CD4-positive, alpha-beta T cell (primary cell): ENCODE results near the gene PCBP4. TPM values are rescaled to one million over a fixed set of nuclear protein-coding genes. Genes with fewer than 3 reads are reported as not detected.

ENCODE experiments used
- ATAC-seq: fragments of 200-7000 bp; cut with Tn5 transposase; one replicate; pipeline ENCODE4 v1.10.0; 2022; ENCODE audit warnings: mild to moderate bottlenecking; ENCODE audit not compliant: poor library complexity
- CTCF ChIA-PET: fragments of 350-600 bp; sonication (Branson Sonifier 250); formaldehyde crosslinking; loops from one replicate; lab custom pipeline; 2021; ENCODE audit warnings: antibody characterized with exemption, inconsistent platforms; lab: Charles Lee
- POLR2A ChIA-PET: fragments of 350-600 bp; sonication (Branson Sonifier 250); formaldehyde crosslinking; loops from one replicate; lab custom pipeline; 2021; ENCODE audit warnings: antibody characterized with exemption, inconsistent platforms; lab: Charles Lee
- DNase-seq, 14 experiments: peaks; one replicate each; pipeline ENCODE4 v3.0.0-alpha.2; 2013 to 2020; ENCODE audit warnings: mixed read lengths in 2 of 14
- H3K27ac ChIP-seq, 2 donors: one replicate each; pipeline versions ENCODE4 v1.5.1 to v1.7.0; 2013; ENCODE audit warnings: low read length in 2 of 2, low read depth in 1 of 2, mild to moderate bottlenecking in 1 of 2
- H3K27me3 ChIP-seq, 2 experiments: 1 replicate in 1 of 2; 2 replicates in 1 of 2; pipeline versions ENCODE4 v1.6.1 to v1.7.0; 2013; ENCODE audit warnings: low read length in 2 of 2, control low read depth in 1 of 2, mild to moderate bottlenecking in 1 of 2, moderate library complexity in 1 of 2; ENCODE audit not compliant: insufficient read depth in 2 of 2, control insufficient read depth in 1 of 2
- H3K36me3 ChIP-seq: one replicate; pipeline ENCODE4 v1.6.1; 2013; ENCODE audit warnings: low read length, control low read depth; ENCODE audit not compliant: insufficient read depth
- H3K4me1 ChIP-seq: one replicate; pipeline ENCODE4 v1.6.1; 2013; ENCODE audit warnings: low read length, control low read depth; ENCODE audit not compliant: insufficient read depth
- H3K4me3 ChIP-seq: one replicate; pipeline ENCODE4 v1.5.1; 2013; ENCODE audit warnings: mild to moderate bottlenecking, low read length, moderate library complexity
- H3K9me3 ChIP-seq, 2 experiments: 1 replicate in 1 of 2; 2 replicates in 1 of 2; pipeline versions ENCODE4 v1.6.1 to v1.7.0; 2013; ENCODE audit warnings: low read length in 2 of 2, mild to moderate bottlenecking in 2 of 2, control low read depth in 1 of 2, moderate library complexity in 1 of 2; ENCODE audit not compliant: control insufficient read depth in 1 of 2, insufficient read depth in 1 of 2
- H3K27ac Mint-ChIP-seq: one replicate; pipeline ENCODE4 v1.8.0; 2020; ENCODE audit warnings: mixed read lengths
- H3K27me3 Mint-ChIP-seq: one replicate; pipeline ENCODE4 v1.8.0; 2021; ENCODE audit warnings: mixed read lengths
- H3K36me3 Mint-ChIP-seq: one replicate; pipeline ENCODE4 v1.8.0; 2021; ENCODE audit warnings: low read depth, mixed read lengths
- H3K4me1 Mint-ChIP-seq: one replicate; pipeline ENCODE4 v1.8.0; 2021; ENCODE audit warnings: low read depth, mixed read lengths
- H3K4me3 Mint-ChIP-seq: one replicate; pipeline ENCODE4 v1.8.0; 2020; ENCODE audit warnings: mild to moderate bottlenecking, mixed read lengths
- H3K9me3 Mint-ChIP-seq: one replicate; pipeline ENCODE4 v1.8.0; 2020; ENCODE audit warnings: mixed read lengths
- intact Hi-C, 2 experiments: fragments of 100-400 bp; cut with DNase I in 1 of 2; cut with micrococcal nuclease in 1 of 2; formaldehyde crosslinking; loops; one replicate each; pipeline versions ENCODE4 v1.15.1 to v1.9.0; 2023 to 2025; cut with DNase I, micrococcal nuclease
- total RNA-seq, 174 experiments: library from RNA in 2 of 174; stranded (reverse) in 2 of 174; gene quantifications; one replicate each; pipeline ENCODE4 v1.2.3 and lab custom pipeline; 2021 to 2026
- TF ChIP-seq, protein P1 (sequence below): fragments of 200-600 bp; IDR thresholded peaks from one replicate; pipeline ENCODE4 v1.8.0; 2022; ENCODE audit warnings: antibody characterized with exemption, mild to moderate bottlenecking

The PCBP4 gene
- total RNA-seq, 2 experiments from 2014 or later: 14.7 to 16.8 TPM

DNA sequence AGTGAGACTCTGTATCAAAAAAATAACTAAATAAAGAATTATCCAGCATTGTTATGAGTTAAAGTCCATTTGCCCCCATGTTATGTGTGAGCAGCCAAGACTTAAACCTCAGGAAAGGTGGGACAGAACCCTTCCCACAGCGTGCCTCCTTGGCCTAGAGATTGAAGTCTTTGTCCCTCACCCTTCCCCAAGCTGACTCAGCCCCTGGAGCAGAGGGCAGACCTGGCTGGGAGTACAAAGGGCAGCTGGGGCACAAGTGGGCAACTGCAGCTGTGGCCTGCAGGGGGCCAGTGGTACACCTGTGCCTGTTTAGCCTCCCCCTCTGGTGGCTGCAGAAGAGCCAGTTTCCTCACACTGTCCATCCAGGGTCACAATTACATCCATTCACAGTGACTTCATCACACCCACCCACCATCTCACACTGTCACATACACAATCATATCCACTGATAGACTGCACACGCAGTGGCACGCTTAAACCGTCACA, 15.1 kb upstream of the PCBP4 start:
- ChIA-PET POLR2A (interaction anchor here (0.7 to 3.9 kb wide), 13 partner anchors 8 to 1690 kb away, joined by 3 to 33 read pairs (median 5); partner anchors contain the start of genes ABHD14A, ABHD14B, DCAF1 and DUSP7), CTCF (interaction anchor here (0.7 to 3.8 kb wide), 9 partner anchors 9 to 177 kb away, joined by 3 to 46 read pairs (median 6); partner anchors contain the start of genes ABHD14A, ABHD14B, DUSP7 and PARP3)
- no peaks in the 10 kb centered on the region for H3K27me3 Mint-ChIP-seq

DNA sequence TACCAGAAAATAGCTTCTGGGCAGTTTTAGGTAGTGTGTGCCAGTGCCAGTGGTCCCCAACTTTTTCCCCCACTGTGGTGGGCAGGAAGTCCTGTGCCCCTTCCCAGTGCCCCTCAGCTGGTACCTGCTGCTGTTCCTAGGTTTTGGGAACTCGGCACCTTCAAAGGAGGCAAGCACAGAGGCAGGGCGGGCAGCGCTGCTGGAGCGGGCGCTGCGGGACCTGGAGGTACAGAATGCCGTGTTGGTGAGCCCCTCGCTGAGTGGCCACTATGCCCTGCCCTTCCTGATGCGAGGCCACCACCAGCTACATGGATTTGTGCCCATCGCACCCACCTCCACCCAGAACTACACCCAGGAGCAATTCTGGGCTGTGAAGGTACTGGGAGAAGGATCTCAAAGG, 13.0 kb upstream of the PCBP4 start:
- Mint-ChIP-seq H3K9me3 (no peaks in the 10 kb centered on the region), H3K27me3 (no peaks in the 10 kb centered on the region), H3K27ac (no peak overlapping the region), H3K4me3 (no peak overlapping the region), H3K4me1 (peaks cover 37% of the 10 kb centered on the region), H3K36me3 (peaks cover 4% of the 10 kb centered on the region)
- no peak for ATAC-seq
- no peaks in the 10 kb centered on the region for H3K9me3 ChIP-seq
- intact Hi-C loops: no loop called here
- H3K27ac ChIP-seq: no peak overlapping the region
- no peaks in the 10 kb centered on the region for H3K36me3 ChIP-seq
- CTCF ChIA-PET: no interaction called here
- TF ChIP-seq, protein P1, sequence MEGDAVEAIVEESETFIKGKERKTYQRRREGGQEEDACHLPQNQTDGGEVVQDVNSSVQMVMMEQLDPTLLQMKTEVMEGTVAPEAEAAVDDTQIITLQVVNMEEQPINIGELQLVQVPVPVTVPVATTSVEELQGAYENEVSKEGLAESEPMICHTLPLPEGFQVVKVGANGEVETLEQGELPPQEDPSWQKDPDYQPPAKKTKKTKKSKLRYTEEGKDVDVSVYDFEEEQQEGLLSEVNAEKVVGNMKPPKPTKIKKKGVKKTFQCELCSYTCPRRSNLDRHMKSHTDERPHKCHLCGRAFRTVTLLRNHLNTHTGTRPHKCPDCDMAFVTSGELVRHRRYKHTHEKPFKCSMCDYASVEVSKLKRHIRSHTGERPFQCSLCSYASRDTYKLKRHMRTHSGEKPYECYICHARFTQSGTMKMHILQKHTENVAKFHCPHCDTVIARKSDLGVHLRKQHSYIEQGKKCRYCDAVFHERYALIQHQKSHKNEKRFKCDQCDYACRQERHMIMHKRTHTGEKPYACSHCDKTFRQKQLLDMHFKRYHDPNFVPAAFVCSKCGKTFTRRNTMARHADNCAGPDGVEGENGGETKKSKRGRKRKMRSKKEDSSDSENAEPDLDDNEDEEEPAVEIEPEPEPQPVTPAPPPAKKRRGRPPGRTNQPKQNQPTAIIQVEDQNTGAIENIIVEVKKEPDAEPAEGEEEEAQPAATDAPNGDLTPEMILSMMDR: no peak
- DNase-seq: no peak
- peaks cover 69% of the 10 kb centered on the region for H3K4me1 ChIP-seq
- POLR2A ChIA-PET: no interaction called here
- no peak overlapping the region for H3K4me3 ChIP-seq
- no peaks in the 10 kb centered on the region for H3K27me3 ChIP-seq

More for the DNA sequence above, 15.1 kb upstream of the PCBP4 start:
- peak; percentile 30 for ATAC-seq
- H3K4me1 ChIP-seq: peaks cover 47% of the 10 kb centered on the region
- peak in 3 of 14 experiments; percentile 29 to 66 (median 59) for DNase-seq
- TF ChIP-seq, protein P1: peak; percentile 59
- peak overlapping the region; percentile 47 to 69 for H3K27ac ChIP-seq
- Mint-ChIP-seq H3K4me3 (peak overlapping the region; percentile 93), H3K36me3 (no peaks in the 10 kb centered on the region), H3K27ac (peak overlapping the region; percentile 81), H3K9me3 (no peaks in the 10 kb centered on the region), H3K4me1 (peaks cover 22% of the 10 kb centered on the region)
- intact Hi-C loops: no loop called here
- H3K27me3 ChIP-seq: no peaks in the 10 kb centered on the region
- H3K4me3 ChIP-seq: peak overlapping the region; percentile 75
- no peaks in the 10 kb centered on the region for H3K9me3 ChIP-seq
- no peaks in the 10 kb centered on the region for H3K36me3 ChIP-seq

DNA sequence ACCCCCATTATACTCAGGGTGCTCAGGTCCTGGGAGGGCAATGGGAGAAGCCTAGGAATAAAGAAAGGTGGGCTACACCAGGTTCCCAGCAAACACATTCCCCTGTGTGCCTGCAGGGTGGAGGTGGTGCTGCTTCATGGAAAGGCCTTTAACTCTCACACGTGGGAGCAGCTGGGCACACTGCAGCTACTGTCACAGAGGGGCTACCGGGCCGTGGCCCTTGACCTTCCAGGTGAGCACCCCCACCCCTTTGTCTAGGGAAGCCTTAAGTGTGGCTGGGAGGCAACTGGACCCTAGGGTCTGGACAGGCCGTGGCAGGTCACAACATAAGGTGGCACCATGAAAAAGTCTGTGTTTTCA, 10.9 kb upstream of the PCBP4 start:
- Mint-ChIP-seq H3K27me3 (no peaks in the 10 kb centered on the region), H3K27ac (peak overlapping the region; percentile 71), H3K36me3 (peaks cover 15% of the 10 kb centered on the region), H3K4me1 (peaks cover 42% of the 10 kb centered on the region), H3K9me3 (no peaks in the 10 kb centered on the region), H3K4me3 (no peak overlapping the region)
- POLR2A ChIA-PET: no interaction called here
- H3K27me3 ChIP-seq: no peaks in the 10 kb centered on the region
- no peaks in the 10 kb centered on the region for H3K9me3 ChIP-seq
- peaks cover 75% of the 10 kb centered on the region for H3K4me1 ChIP-seq
- intact Hi-C loops: no loop called here
- no peak overlapping the region for H3K4me3 ChIP-seq
- no peak for ATAC-seq
- no peak for DNase-seq
- TF ChIP-seq, protein P1: no peak
- H3K27ac ChIP-seq: no peak overlapping the region
- CTCF ChIA-PET: no interaction called here
- H3K36me3 ChIP-seq: no peaks in the 10 kb centered on the region
